WTC11 (cell line): ENCODE results near the gene RSRC1. TPM values are rescaled to one million over a fixed set of nuclear protein-coding genes. Genes with fewer than 3 reads are reported as not detected.

Experiments
- ATAC-seq: fragments of 200-7000 bp; cut with Tn5 transposase; 2 replicates; pipeline ENCODE4 v1.10.0; 2021; ENCODE audit warnings: mild to moderate bottlenecking, moderate library complexity
- CTCF ChIA-PET: fragments of 300-600 bp; sonication (Branson Sonifier 250); formaldehyde crosslinking; loops from one replicate; lab custom pipeline; 2021; ENCODE audit warnings: antibody characterized with exemption; lab: Charles Lee
- POLR2A ChIA-PET: fragments of 350-600 bp; sonication (Branson Sonifier 250); formaldehyde crosslinking; loops from one replicate; lab custom pipeline; 2021; ENCODE audit warnings: antibody characterized with exemption; lab: Charles Lee
- DNase-seq: peaks from one replicate; pipeline ENCODE4 v3.0.0; 2021; ENCODE audit warnings: low spot score
- H3K27ac Mint-ChIP-seq: 2 replicates; pipeline ENCODE4 v1.8.0; 2021; ENCODE audit warnings: mixed read lengths
- H3K27me3 Mint-ChIP-seq: 2 replicates; pipeline ENCODE4 v1.8.0; 2021; ENCODE audit warnings: low read depth, mild to moderate bottlenecking, moderate library complexity, mixed read lengths
- H3K36me3 Mint-ChIP-seq: 2 replicates; pipeline ENCODE4 v1.8.0; 2021; ENCODE audit warnings: mixed read lengths
- H3K4me1 Mint-ChIP-seq: 2 replicates; pipeline ENCODE4 v1.8.0; 2022; ENCODE audit warnings: mixed read lengths
- H3K4me3 Mint-ChIP-seq: 2 replicates; pipeline ENCODE4 v1.8.0; 2021; ENCODE audit warnings: mild to moderate bottlenecking, moderate library complexity, mixed read lengths
- H3K9me3 Mint-ChIP-seq: 2 replicates; pipeline ENCODE4 v1.8.0; 2021; ENCODE audit warnings: mixed read lengths
- CBFB ChIP-seq: sonication (generic); formaldehyde crosslinking; IDR thresholded peaks from 2 replicates; pipeline ENCODE4 v1.8.1; 2022; ENCODE audit warnings: mild to moderate bottlenecking, low read depth, missing genetic modification reagents
- CREB1 ChIP-seq: sonication (generic); formaldehyde crosslinking; IDR thresholded peaks from 2 replicates; pipeline ENCODE4 v1.8.0; 2023; ENCODE audit warnings: mild to moderate bottlenecking, missing genetic modification reagents
- ELF4 ChIP-seq: sonication (generic); formaldehyde crosslinking; IDR thresholded peaks from 2 replicates; pipeline ENCODE4 v1.8.1; 2022; ENCODE audit warnings: low read depth, mild to moderate bottlenecking, moderate library complexity, missing genetic modification reagents
- ETV6 ChIP-seq: sonication (generic); formaldehyde crosslinking; IDR thresholded peaks from 2 replicates; pipeline ENCODE4 v1.8.1; 2022; ENCODE audit warnings: mild to moderate bottlenecking, missing genetic modification reagents
- FOXK1 ChIP-seq: sonication (generic); formaldehyde crosslinking; IDR thresholded peaks from 2 replicates; pipeline ENCODE4 v1.8.0; 2022; ENCODE audit warnings: mild to moderate bottlenecking, moderate library complexity, missing genetic modification reagents
- FOXP1 ChIP-seq: sonication (generic); formaldehyde crosslinking; IDR thresholded peaks from 2 replicates; pipeline ENCODE4 v1.8.0; 2022; ENCODE audit warnings: missing genetic modification reagents, mild to moderate bottlenecking, moderate library complexity, borderline replicate concordance
- GTF2I ChIP-seq: fragments of 250-450 bp; sonication (Bioruptor Pico); conservative IDR thresholded peaks from 2 replicates; pipeline ENCODE4 v1.4.0; 2021; ENCODE audit warnings: mild to moderate bottlenecking
- IRF2 ChIP-seq: sonication (generic); formaldehyde crosslinking; IDR thresholded peaks from 2 replicates; pipeline ENCODE4 v1.8.0; 2022; ENCODE audit warnings: low read depth, missing genetic modification reagents, borderline replicate concordance
- NFATC4 ChIP-seq: fragments of 250-450 bp; sonication (Bioruptor Pico); IDR thresholded peaks from 2 replicates; pipeline ENCODE4 v1.9.0; 2021; ENCODE audit warnings: mild to moderate bottlenecking
- NFYB ChIP-seq: sonication (generic); formaldehyde crosslinking; conservative IDR thresholded peaks from 2 replicates; pipeline ENCODE4 v1.8.0; 2022; ENCODE audit warnings: low read depth, missing genetic modification reagents
- RELA ChIP-seq: sonication (generic); formaldehyde crosslinking; IDR thresholded peaks from 2 replicates; pipeline ENCODE4 v1.8.1; 2022; ENCODE audit warnings: missing genetic modification reagents, mild to moderate bottlenecking, borderline replicate concordance
- TEAD1 ChIP-seq: sonication (generic); formaldehyde crosslinking; IDR thresholded peaks from 2 replicates; pipeline ENCODE4 v1.8.0; 2022; ENCODE audit warnings: mild to moderate bottlenecking, missing genetic modification reagents
- TEAD4 ChIP-seq: sonication (generic); formaldehyde crosslinking; IDR thresholded peaks from 2 replicates; pipeline ENCODE4 v1.8.0; 2022; ENCODE audit warnings: mild to moderate bottlenecking, missing genetic modification reagents
- ZNF263 ChIP-seq: sonication (generic); formaldehyde crosslinking; IDR thresholded peaks from 2 replicates; pipeline ENCODE4 v1.8.1; 2022; ENCODE audit warnings: low read depth, mild to moderate bottlenecking, moderate library complexity, missing genetic modification reagents
- total RNA-seq: library from RNA; stranded (reverse); gene quantifications from 3 replicates; pipeline ENCODE4 v1.2.3, GENCODE V29; 2021
- TF ChIP-seq, protein P1 (sequence below): sonication (generic); formaldehyde crosslinking; IDR thresholded peaks from 2 replicates; pipeline ENCODE4 v1.8.1; 2022; ENCODE audit warnings: low read depth, mild to moderate bottlenecking, moderate library complexity, missing genetic modification reagents, borderline replicate concordance
- TF ChIP-seq, protein P2 (sequence below): sonication (generic); formaldehyde crosslinking; conservative IDR thresholded peaks from 2 replicates; pipeline ENCODE4 v1.8.1; 2023; ENCODE audit warnings: mild to moderate bottlenecking, low read depth, missing genetic modification reagents, moderate library complexity
- TF ChIP-seq, protein P3 (sequence below): fragments of 250-450 bp; sonication (Bioruptor Pico); IDR thresholded peaks from 2 replicates; pipeline ENCODE4 v1.8.0; 2021; ENCODE audit warnings: mild to moderate bottlenecking
- TF ChIP-seq, protein P4 (sequence below): fragments of 200-600 bp; IDR thresholded peaks from 2 replicates; pipeline ENCODE4 v1.8.0; 2022; ENCODE audit warnings: antibody characterized with exemption
- TF ChIP-seq, protein P5 (sequence below): fragments of 250-450 bp; sonication (Bioruptor Pico); IDR thresholded peaks from 2 replicates; pipeline ENCODE4 v2.1.2; 2022; ENCODE audit warnings: mild to moderate bottlenecking, moderate library complexity
- TF ChIP-seq, protein P6 (sequence below): sonication (generic); formaldehyde crosslinking; IDR thresholded peaks from 2 replicates; pipeline ENCODE4 v1.8.1; 2023; ENCODE audit warnings: mild to moderate bottlenecking, missing genetic modification reagents
- TF ChIP-seq, protein P7 (sequence below): sonication (generic); formaldehyde crosslinking; IDR thresholded peaks from 2 replicates; pipeline ENCODE4 v1.8.1; 2023; ENCODE audit warnings: mild to moderate bottlenecking, moderate library complexity, missing genetic modification reagents
- TF ChIP-seq, protein P8 (sequence below): sonication (generic); formaldehyde crosslinking; IDR thresholded peaks from 2 replicates; pipeline ENCODE4 v1.8.0; 2022; ENCODE audit warnings: mild to moderate bottlenecking, missing genetic modification reagents

RSRC1 gene
- total RNA-seq, 1 experiment from 2014 or later, result 21.3 TPM

DNA sequence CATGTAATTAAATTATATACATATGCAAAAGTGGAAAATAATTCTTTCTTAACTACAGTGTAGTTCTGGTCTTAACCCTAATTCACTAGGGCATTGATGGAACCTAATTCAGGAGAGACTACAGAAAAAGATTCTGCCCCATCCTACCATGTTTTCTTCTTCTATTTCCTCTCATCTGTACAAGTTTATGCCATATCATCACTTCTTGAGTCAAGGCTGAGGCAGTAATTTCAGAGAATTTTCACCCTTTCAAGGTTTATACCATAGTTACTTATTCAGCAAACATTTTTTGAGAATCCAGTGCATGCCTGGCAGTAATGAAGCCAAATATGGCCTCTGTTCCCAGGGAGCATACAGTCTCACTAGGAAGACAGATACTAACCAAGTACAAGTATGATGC is 37.1 kb upstream of the RSRC1 start:
- DNase-seq (no peak), ATAC-seq (no peak)
- TF ChIP-seq CREB1 (CRISPR knock-in tag) (no peak), FOXP1 (CRISPR knock-in tag) (no peak), GTF2I (CRISPR knock-in tag) (no peak), NFATC4 (CRISPR knock-in tag) (no peak), ELF4 (no peak), FOXK1 (CRISPR knock-in tag) (no peak), TEAD1 (no peak), ETV6 (CRISPR knock-in tag) (no peak), TEAD4 (CRISPR knock-in tag) (no peak), NFYB (CRISPR knock-in tag) (no peak)
- TF ChIP-seq, protein P1, sequence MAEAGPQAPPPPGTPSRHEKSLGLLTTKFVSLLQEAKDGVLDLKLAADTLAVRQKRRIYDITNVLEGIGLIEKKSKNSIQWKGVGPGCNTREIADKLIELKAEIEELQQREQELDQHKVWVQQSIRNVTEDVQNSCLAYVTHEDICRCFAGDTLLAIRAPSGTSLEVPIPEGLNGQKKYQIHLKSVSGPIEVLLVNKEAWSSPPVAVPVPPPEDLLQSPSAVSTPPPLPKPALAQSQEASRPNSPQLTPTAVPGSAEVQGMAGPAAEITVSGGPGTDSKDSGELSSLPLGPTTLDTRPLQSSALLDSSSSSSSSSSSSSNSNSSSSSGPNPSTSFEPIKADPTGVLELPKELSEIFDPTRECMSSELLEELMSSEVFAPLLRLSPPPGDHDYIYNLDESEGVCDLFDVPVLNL, result no peak
- TF ChIP-seq, protein P2, sequence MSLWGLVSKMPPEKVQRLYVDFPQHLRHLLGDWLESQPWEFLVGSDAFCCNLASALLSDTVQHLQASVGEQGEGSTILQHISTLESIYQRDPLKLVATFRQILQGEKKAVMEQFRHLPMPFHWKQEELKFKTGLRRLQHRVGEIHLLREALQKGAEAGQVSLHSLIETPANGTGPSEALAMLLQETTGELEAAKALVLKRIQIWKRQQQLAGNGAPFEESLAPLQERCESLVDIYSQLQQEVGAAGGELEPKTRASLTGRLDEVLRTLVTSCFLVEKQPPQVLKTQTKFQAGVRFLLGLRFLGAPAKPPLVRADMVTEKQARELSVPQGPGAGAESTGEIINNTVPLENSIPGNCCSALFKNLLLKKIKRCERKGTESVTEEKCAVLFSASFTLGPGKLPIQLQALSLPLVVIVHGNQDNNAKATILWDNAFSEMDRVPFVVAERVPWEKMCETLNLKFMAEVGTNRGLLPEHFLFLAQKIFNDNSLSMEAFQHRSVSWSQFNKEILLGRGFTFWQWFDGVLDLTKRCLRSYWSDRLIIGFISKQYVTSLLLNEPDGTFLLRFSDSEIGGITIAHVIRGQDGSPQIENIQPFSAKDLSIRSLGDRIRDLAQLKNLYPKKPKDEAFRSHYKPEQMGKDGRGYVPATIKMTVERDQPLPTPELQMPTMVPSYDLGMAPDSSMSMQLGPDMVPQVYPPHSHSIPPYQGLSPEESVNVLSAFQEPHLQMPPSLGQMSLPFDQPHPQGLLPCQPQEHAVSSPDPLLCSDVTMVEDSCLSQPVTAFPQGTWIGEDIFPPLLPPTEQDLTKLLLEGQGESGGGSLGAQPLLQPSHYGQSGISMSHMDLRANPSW (CRISPR knock-in tag), result no peak
- TF ChIP-seq, protein P3, sequence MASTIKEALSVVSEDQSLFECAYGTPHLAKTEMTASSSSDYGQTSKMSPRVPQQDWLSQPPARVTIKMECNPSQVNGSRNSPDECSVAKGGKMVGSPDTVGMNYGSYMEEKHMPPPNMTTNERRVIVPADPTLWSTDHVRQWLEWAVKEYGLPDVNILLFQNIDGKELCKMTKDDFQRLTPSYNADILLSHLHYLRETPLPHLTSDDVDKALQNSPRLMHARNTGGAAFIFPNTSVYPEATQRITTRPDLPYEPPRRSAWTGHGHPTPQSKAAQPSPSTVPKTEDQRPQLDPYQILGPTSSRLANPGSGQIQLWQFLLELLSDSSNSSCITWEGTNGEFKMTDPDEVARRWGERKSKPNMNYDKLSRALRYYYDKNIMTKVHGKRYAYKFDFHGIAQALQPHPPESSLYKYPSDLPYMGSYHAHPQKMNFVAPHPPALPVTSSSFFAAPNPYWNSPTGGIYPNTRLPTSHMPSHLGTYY (CRISPR knock-in tag), result no peak
- TF ChIP-seq, protein P4, sequence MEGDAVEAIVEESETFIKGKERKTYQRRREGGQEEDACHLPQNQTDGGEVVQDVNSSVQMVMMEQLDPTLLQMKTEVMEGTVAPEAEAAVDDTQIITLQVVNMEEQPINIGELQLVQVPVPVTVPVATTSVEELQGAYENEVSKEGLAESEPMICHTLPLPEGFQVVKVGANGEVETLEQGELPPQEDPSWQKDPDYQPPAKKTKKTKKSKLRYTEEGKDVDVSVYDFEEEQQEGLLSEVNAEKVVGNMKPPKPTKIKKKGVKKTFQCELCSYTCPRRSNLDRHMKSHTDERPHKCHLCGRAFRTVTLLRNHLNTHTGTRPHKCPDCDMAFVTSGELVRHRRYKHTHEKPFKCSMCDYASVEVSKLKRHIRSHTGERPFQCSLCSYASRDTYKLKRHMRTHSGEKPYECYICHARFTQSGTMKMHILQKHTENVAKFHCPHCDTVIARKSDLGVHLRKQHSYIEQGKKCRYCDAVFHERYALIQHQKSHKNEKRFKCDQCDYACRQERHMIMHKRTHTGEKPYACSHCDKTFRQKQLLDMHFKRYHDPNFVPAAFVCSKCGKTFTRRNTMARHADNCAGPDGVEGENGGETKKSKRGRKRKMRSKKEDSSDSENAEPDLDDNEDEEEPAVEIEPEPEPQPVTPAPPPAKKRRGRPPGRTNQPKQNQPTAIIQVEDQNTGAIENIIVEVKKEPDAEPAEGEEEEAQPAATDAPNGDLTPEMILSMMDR, result no peak
- TF ChIP-seq, protein P5, sequence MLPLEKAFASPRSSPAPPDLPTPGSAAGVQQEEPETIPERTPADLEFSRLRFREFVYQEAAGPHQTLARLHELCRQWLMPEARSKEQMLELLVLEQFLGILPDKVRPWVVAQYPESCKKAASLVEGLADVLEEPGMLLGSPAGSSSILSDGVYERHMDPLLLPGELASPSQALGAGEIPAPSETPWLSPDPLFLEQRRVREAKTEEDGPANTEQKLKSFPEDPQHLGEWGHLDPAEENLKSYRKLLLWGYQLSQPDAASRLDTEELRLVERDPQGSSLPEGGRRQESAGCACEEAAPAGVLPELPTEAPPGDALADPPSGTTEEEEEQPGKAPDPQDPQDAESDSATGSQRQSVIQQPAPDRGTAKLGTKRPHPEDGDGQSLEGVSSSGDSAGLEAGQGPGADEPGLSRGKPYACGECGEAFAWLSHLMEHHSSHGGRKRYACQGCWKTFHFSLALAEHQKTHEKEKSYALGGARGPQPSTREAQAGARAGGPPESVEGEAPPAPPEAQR (CRISPR knock-in tag), result no peak
- no peaks in the 10 kb centered on the region for H3K4me1 Mint-ChIP-seq
- no peaks in the 10 kb centered on the region for H3K27me3 Mint-ChIP-seq
- H3K9me3 Mint-ChIP-seq, result no peaks in the 10 kb centered on the region
- POLR2A ChIA-PET, result no interaction called here
- no peak overlapping the region for H3K27ac Mint-ChIP-seq
- no peaks in the 10 kb centered on the region for H3K36me3 Mint-ChIP-seq
- CTCF ChIA-PET, result no interaction called here
- H3K4me3 Mint-ChIP-seq, result no peak overlapping the region

DNA sequence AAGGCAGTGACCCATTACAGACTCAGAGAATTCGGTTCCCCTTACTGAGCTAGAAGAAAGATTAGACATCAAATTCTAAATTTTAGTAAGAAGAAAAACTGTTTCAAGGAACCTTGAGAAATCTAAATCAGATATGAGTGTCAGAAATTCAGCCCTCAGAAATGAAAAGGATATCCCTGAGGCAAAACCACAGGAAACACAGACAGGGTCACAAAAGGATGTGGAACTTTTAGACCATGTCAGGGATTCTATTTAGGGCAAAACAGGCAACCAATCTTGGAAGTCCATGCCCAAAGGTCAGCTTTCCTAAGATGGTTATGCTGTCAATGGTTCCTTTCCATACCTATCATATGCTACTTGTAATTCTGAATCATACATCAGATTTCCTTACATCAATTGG is 35.3 kb upstream of the RSRC1 start:
- no peaks in the 10 kb centered on the region for H3K36me3 Mint-ChIP-seq
- CTCF ChIA-PET, result no interaction called here
- H3K4me1 Mint-ChIP-seq, result no peaks in the 10 kb centered on the region
- DNase-seq, result no peak
- no peaks in the 10 kb centered on the region for H3K9me3 Mint-ChIP-seq
- H3K27ac Mint-ChIP-seq, result no peak overlapping the region
- no peaks in the 10 kb centered on the region for H3K27me3 Mint-ChIP-seq
- TF ChIP-seq RELA (CRISPR knock-in tag) (no peak), ZNF263 (CRISPR knock-in tag) (no peak), CBFB (no peak), IRF2 (CRISPR knock-in tag) (no peak)
- TF ChIP-seq, protein P6, sequence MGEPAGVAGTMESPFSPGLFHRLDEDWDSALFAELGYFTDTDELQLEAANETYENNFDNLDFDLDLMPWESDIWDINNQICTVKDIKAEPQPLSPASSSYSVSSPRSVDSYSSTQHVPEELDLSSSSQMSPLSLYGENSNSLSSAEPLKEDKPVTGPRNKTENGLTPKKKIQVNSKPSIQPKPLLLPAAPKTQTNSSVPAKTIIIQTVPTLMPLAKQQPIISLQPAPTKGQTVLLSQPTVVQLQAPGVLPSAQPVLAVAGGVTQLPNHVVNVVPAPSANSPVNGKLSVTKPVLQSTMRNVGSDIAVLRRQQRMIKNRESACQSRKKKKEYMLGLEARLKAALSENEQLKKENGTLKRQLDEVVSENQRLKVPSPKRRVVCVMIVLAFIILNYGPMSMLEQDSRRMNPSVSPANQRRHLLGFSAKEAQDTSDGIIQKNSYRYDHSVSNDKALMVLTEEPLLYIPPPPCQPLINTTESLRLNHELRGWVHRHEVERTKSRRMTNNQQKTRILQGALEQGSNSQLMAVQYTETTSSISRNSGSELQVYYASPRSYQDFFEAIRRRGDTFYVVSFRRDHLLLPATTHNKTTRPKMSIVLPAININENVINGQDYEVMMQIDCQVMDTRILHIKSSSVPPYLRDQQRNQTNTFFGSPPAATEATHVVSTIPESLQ (CRISPR knock-in tag), result no peak
- TF ChIP-seq, protein P7, sequence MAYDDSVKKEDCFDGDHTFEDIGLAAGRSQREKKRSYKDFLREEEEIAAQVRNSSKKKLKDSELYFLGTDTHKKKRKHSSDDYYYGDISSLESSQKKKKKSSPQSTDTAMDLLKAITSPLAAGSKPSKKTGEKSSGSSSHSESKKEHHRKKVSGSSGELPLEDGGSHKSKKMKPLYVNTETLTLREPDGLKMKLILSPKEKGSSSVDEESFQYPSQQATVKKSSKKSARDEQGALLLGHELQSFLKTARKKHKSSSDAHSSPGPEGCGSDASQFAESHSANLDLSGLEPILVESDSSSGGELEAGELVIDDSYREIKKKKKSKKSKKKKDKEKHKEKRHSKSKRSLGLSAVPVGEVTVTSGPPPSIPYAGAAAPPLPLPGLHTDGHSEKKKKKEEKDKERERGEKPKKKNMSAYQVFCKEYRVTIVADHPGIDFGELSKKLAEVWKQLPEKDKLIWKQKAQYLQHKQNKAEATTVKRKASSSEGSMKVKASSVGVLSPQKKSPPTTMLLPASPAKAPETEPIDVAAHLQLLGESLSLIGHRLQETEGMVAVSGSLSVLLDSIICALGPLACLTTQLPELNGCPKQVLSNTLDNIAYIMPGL, result no peak
- TF ChIP-seq, protein P8, sequence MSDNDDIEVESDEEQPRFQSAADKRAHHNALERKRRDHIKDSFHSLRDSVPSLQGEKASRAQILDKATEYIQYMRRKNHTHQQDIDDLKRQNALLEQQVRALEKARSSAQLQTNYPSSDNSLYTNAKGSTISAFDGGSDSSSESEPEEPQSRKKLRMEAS, result no peak
- ATAC-seq, result no peak
- H3K4me3 Mint-ChIP-seq, result no peak overlapping the region
- POLR2A ChIA-PET, result no interaction called here
